Measurements from ENCODE around the gene YLPM1. TPM values are rescaled to one million over a fixed set of nuclear protein-coding genes. Genes with fewer than 3 reads are reported as not detected.

The YLPM1 gene
- total and polyA plus RNA-seq, 10 of the 15 experiments (the other 5 are each of a cell fraction or from before 2014, with no cell fraction given), result 11.1 to 48.2 (median 18.0) TPM

DNA sequence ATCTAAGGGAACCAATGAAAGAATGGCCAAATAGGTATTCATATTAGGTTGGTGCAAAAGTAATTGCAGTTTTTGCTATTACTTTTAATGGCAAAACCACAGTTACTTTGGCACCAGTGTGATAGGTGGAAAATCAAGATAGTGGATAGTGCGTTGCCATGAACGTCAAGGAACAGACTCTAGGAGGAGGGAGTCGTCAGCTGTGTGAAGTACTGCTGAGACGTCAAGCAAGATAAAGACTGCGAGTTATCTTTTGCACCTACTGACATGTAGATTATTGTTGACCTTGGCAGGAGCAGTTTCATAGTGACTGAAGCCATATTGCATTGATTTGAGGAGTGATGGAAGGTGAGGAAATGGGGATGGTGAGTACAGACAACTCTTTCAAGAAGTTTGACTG is 8.3 kb downstream of the YLPM1 start:
- ChIA-PET POLR2A (no interaction called here), CTCF (interaction anchor here (1.1 to 1.6 kb wide), 2 partner anchors 9 to 14 kb away, joined by 4 to 6 read pairs; no protein-coding TSS in a partner anchor), SMC1A (ENCODE audit: uncharacterized antibody, unreplicated experiment) (interaction anchor here (0.6 to 1.7 kb wide), 5 partner anchors 9 to 114 kb away, joined by 3 to 6 read pairs (median 4); no protein-coding TSS in a partner anchor), RAD21 (ENCODE audit: unreplicated experiment) (no interaction called here)
- peaks cover 54% of the 10 kb centered on the region for H3K79me2 ChIP-seq (ENCODE audit: control insufficient read depth, insufficient read depth, low read length)
- no peak overlapping the region for H3K27ac ChIP-seq (ENCODE audit: control insufficient read depth, insufficient read depth)
- no peaks in the 10 kb centered on the region for H3K27me3 ChIP-seq (replicated peaks in 1 of 2; ENCODE audit: control insufficient read depth in 2 of 2, insufficient read depth in 2 of 2, low read length in 1 of 2)
- DNase-seq (ENCODE audit: low read depth, low spot score) (no peak), FAIRE-seq (no peak), ATAC-seq (no peak)
- H3K9me3 ChIP-seq (replicated peaks; ENCODE audit: control insufficient read depth, insufficient read depth, low read length), result no peaks in the 10 kb centered on the region
- no peaks in the 10 kb centered on the region for H4K20me1 ChIP-seq (ENCODE audit: control insufficient read depth, insufficient read depth)
- H3K36me3 ChIP-seq (ENCODE audit: control insufficient read depth in 2 of 2, insufficient read depth in 2 of 2, low read length in 1 of 2), result peaks cover 0 to 7% of the 10 kb centered on the region in 2 experiments; a peak in 2 of 4 replicates
- no peak overlapping the region for H3K4me3 ChIP-seq
- no peak overlapping the region for H3K9ac ChIP-seq (ENCODE audit: control insufficient read depth, insufficient read depth, low read length)
- WGBS (ENCODE audit: insufficient coverage, insufficient replicate concordance, low lambda C conversion rate, missing lambda C conversion rate), result 98% methylated on average over 5 of the region's 5 CpGs
- no peak overlapping the region for H3K4me2 ChIP-seq (ENCODE audit: control insufficient read depth, insufficient read depth)
- H3K4me1 ChIP-seq (ENCODE audit: control insufficient read depth, insufficient read depth, low read length), result 0 out of 2 replicates have a peak, but pooled peaks cover 2% of the 10 kb centered on the region
- intact Hi-C loops (cut with micrococcal nuclease; ENCODE audit: unreplicated experiment) (no loop called here), in situ Hi-C loops (cut with MboI) (no loop called here)
- no peak overlapping the region for H2AFZ ChIP-seq (ENCODE audit: control insufficient read depth, low read depth, low read length)
- BruUV-seq (replicated peaks), result no TSS peak
- TF ChIP-seq, protein P1, sequence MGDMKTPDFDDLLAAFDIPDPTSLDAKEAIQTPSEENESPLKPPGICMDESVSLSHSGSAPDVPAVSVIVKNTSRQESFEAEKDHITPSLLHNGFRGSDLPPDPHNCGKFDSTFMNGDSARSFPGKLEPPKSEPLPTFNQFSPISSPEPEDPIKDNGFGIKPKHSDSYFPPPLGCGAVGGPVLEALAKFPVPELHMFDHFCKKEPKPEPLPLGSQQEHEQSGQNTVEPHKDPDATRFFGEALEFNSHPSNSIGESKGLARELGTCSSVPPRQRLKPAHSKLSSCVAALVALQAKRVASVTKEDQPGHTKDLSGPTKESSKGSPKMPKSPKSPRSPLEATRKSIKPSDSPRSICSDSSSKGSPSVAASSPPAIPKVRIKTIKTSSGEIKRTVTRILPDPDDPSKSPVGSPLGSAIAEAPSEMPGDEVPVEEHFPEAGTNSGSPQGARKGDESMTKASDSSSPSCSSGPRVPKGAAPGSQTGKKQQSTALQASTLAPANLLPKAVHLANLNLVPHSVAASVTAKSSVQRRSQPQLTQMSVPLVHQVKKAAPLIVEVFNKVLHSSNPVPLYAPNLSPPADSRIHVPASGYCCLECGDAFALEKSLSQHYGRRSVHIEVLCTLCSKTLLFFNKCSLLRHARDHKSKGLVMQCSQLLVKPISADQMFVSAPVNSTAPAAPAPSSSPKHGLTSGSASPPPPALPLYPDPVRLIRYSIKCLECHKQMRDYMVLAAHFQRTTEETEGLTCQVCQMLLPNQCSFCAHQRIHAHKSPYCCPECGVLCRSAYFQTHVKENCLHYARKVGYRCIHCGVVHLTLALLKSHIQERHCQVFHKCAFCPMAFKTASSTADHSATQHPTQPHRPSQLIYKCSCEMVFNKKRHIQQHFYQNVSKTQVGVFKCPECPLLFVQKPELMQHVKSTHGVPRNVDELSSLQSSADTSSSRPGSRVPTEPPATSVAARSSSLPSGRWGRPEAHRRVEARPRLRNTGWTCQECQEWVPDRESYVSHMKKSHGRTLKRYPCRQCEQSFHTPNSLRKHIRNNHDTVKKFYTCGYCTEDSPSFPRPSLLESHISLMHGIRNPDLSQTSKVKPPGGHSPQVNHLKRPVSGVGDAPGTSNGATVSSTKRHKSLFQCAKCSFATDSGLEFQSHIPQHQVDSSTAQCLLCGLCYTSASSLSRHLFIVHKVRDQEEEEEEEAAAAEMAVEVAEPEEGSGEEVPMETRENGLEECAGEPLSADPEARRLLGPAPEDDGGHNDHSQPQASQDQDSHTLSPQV (IDR thresholded peaks at IDR 0.05), result no peak
- TF ChIP-seq, protein P2, sequence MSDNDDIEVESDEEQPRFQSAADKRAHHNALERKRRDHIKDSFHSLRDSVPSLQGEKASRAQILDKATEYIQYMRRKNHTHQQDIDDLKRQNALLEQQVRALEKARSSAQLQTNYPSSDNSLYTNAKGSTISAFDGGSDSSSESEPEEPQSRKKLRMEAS (IDR thresholded peaks at IDR 0.05; ENCODE audit: low read depth, low read length), result no peak
- no peak for TF ChIP-seq SIX5 (IDR thresholded peaks at IDR 0.05; ENCODE audit: low read depth, low read length, severe bottlenecking)
- no peak for TF ChIP-seq SMAD1 (IDR thresholded peaks at IDR 0.05; ENCODE audit: low read depth, partially characterized antibody)
- no peak for TF ChIP-seq RB1 (IDR thresholded peaks at IDR 0.05; ENCODE audit: borderline replicate concordance)
- no peak for TF ChIP-seq MEF2B (IDR thresholded peaks at IDR 0.05; ENCODE audit: partially characterized antibody, poor library complexity, severe bottlenecking)
- no peak for TF ChIP-seq SPI1 (IDR thresholded peaks at IDR 0.05; ENCODE audit: borderline replicate concordance, insufficient read depth, low read depth, low read length)
- TF ChIP-seq SUZ12 (IDR thresholded peaks at IDR 0.05; ENCODE audit: unreplicated experiment), result no peak
- TF ChIP-seq, protein P3, sequence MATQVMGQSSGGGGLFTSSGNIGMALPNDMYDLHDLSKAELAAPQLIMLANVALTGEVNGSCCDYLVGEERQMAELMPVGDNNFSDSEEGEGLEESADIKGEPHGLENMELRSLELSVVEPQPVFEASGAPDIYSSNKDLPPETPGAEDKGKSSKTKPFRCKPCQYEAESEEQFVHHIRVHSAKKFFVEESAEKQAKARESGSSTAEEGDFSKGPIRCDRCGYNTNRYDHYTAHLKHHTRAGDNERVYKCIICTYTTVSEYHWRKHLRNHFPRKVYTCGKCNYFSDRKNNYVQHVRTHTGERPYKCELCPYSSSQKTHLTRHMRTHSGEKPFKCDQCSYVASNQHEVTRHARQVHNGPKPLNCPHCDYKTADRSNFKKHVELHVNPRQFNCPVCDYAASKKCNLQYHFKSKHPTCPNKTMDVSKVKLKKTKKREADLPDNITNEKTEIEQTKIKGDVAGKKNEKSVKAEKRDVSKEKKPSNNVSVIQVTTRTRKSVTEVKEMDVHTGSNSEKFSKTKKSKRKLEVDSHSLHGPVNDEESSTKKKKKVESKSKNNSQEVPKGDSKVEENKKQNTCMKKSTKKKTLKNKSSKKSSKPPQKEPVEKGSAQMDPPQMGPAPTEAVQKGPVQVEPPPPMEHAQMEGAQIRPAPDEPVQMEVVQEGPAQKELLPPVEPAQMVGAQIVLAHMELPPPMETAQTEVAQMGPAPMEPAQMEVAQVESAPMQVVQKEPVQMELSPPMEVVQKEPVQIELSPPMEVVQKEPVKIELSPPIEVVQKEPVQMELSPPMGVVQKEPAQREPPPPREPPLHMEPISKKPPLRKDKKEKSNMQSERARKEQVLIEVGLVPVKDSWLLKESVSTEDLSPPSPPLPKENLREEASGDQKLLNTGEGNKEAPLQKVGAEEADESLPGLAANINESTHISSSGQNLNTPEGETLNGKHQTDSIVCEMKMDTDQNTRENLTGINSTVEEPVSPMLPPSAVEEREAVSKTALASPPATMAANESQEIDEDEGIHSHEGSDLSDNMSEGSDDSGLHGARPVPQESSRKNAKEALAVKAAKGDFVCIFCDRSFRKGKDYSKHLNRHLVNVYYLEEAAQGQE (IDR thresholded peaks at IDR 0.05; ENCODE audit: low read depth, low read length), result no peak
- TF ChIP-seq JUND (IDR thresholded peaks at IDR 0.05; ENCODE audit: low read depth, low read length), result no peak
- TF ChIP-seq SRF (IDR thresholded peaks at IDR 0.05; ENCODE audit: low read depth in 2 of 2, low read length in 2 of 2), result no peak
- no peak for TF ChIP-seq BCL11A (IDR thresholded peaks at IDR 0.05; ENCODE audit: low read depth, low read length)
- TF ChIP-seq, protein P4, sequence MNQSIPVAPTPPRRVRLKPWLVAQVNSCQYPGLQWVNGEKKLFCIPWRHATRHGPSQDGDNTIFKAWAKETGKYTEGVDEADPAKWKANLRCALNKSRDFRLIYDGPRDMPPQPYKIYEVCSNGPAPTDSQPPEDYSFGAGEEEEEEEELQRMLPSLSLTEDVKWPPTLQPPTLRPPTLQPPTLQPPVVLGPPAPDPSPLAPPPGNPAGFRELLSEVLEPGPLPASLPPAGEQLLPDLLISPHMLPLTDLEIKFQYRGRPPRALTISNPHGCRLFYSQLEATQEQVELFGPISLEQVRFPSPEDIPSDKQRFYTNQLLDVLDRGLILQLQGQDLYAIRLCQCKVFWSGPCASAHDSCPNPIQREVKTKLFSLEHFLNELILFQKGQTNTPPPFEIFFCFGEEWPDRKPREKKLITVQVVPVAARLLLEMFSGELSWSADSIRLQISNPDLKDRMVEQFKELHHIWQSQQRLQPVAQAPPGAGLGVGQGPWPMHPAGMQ (IDR thresholded peaks at IDR 0.05; ENCODE audit: borderline replicate concordance), result no peak
- TF ChIP-seq ZNF384 (IDR thresholded peaks at IDR 0.05; ENCODE audit: borderline replicate concordance, low read depth, low read length), result no peak
- TF ChIP-seq HDAC2 (IDR thresholded peaks at IDR 0.05), result no peak
